Prostate gland (tissue), 2 donors: ENCODE data around the gene TAX1BP3. TPM values are rescaled to one million over a fixed set of nuclear protein-coding genes. Genes with fewer than 3 reads are reported as not detected.

ENCODE experiments used
- DNase-seq: peaks from one replicate; pipeline ENCODE4 v3.0.0-alpha.2; 2019; ENCODE audit warnings: low spot score
- H3K27ac ChIP-seq, 2 donors: fragments of 200-600 bp; sonication (generic); 2 replicates each; pipeline ENCODE4 v1.5.1; 2017 to 2019
- H3K27me3 ChIP-seq: fragments of 200-600 bp; sonication (generic); replicated peaks from 2 replicates; pipeline ENCODE4 v1.5.1; 2019; ENCODE audit not compliant: insufficient read depth
- H3K36me3 ChIP-seq, 2 donors: fragments of 200-600 bp; sonication (generic); 1 replicate in 1 of 2; 2 replicates in 1 of 2; pipeline versions ENCODE4 v1.5.1 to v1.8.1; 2017 to 2019
- H3K4me1 ChIP-seq: fragments of 200-600 bp; sonication (generic); replicated peaks from 2 replicates; pipeline ENCODE4 v1.5.1; 2019
- H3K4me3 ChIP-seq, 2 donors: fragments of 200-600 bp; sonication (generic); 2 replicates each; pipeline ENCODE4 v1.5.1; 2017 to 2019
- H3K9me3 ChIP-seq: fragments of 200-600 bp; sonication (generic); 2 replicates; pipeline ENCODE4 v1.5.1; 2017
- CTCF ChIP-seq, 4 experiments: fragments of 200-600 bp in 2 of 4; fragments of 450-650 bp in 2 of 4; sonication (generic) in 2 of 4; IDR thresholded peaks; 1 replicate in 3 of 4; 2 replicates in 1 of 4; pipeline ENCODE4 v1.5.1; 2016 to 2019; ENCODE audit warnings: antibody characterized with exemption in 4 of 4, mild to moderate bottlenecking in 2 of 4, moderate library complexity in 2 of 4
- POLR2A ChIP-seq: fragments of 450-650 bp; IDR thresholded peaks from one replicate; pipeline ENCODE4 v1.6.1; 2016; ENCODE audit warnings: antibody characterized with exemption, mild to moderate bottlenecking
- POLR2AphosphoS5 ChIP-seq: sonication (generic); formaldehyde crosslinking; IDR thresholded peaks from one replicate; pipeline ENCODE4 v1.6.1; 2017; ENCODE audit warnings: antibody characterized with exemption
- WGBS: methylation state at CpG from one replicate; pipeline ENCODE4 v1.1.5; 2018; 5-methylcytosine and 5-hydroxymethylcytosine counted together
- intact Hi-C: fragments of 100-400 bp; cut with DNase I; formaldehyde crosslinking; loops from one replicate; pipeline ENCODE4 v1.14.2; 2022
- total RNA-seq, 2 donors: library from RNA; depleted of rRNA; stranded (reverse); fragments of >200 nt; gene quantifications; one replicate each; pipeline ENCODE4 v1.1.0, GENCODE V29; 2016

The TAX1BP3 gene
- total RNA-seq, 2 donors from 2014 or later = 171 to 270 TPM

GRCh38 chr17:3615160-3615870, 53.1 kb downstream of the TAX1BP3 start:
- no peaks in the 10 kb centered on the region for H3K9me3 ChIP-seq
- 97% methylated on average over 18 of the region's 18 CpGs for WGBS
- no peak overlapping the region for H3K4me3 ChIP-seq
- no peaks in the 10 kb centered on the region for H3K4me1 ChIP-seq
- H3K27ac ChIP-seq = no peak overlapping the region
- H3K27me3 ChIP-seq = no peaks in the 10 kb centered on the region
- intact Hi-C loops = no loop called here
- no peak for DNase-seq
- no peaks in the 10 kb centered on the region for H3K36me3 ChIP-seq
- TF ChIP-seq POLR2AphosphoS5 = no peak
- no peak for TF ChIP-seq CTCF (IDR thresholded peaks at IDR 0.05)
- no peak for TF ChIP-seq POLR2A

- DNase-seq = no peak
- no peaks in the 10 kb centered on the region for H3K27me3 ChIP-seq
- H3K4me1 ChIP-seq = no peaks in the 10 kb centered on the region
- H3K4me3 ChIP-seq = no peak overlapping the region
- H3K36me3 ChIP-seq = no peaks in the 10 kb centered on the region
- H3K27ac ChIP-seq = no peak overlapping the region
- TF ChIP-seq POLR2A (no peak), CTCF (IDR thresholded peaks at IDR 0.05) (no peak), POLR2AphosphoS5 (no peak)
- H3K9me3 ChIP-seq = no peaks in the 10 kb centered on the region
- intact Hi-C loops = no loop called here
- 97% methylated on average over 6 of the region's 6 CpGs for WGBS
These were observed 55.3 kb downstream of the TAX1BP3 start for GRCh38 chr17:3613124-3613523.

Other genes with a start within 250 kb of the TAX1BP3 start
- not detected for gene OR1E2, start 234.7 kb downstream of the TAX1BP3 start, total RNA-seq
- gene SPATA22, start 196.8 kb downstream of the TAX1BP3 start, total RNA-seq = 10 to 100 TPM in 1 of 2 donors, not detected in 1; 13.5 TPM
- 1 to 10 TPM in 1 of 2 donors, under 1 TPM in 1; 0.46 to 3.5 TPM for gene ASPA, start 192.6 kb downstream of the TAX1BP3 start, total RNA-seq
- gene TRPV3, start 110.8 kb downstream of the TAX1BP3 start, total RNA-seq = 10 to 100 TPM in 1 of 2 donors, not detected in 1; 10.5 TPM
- 10 to 100 TPM in 1 of 2 donors, 1 to 10 TPM in 1; 4.0 to 10.6 TPM for gene TRPV1, start 59.2 kb downstream of the TAX1BP3 start, total RNA-seq
- 10 to 100 TPM; 13.6 to 25.5 TPM for gene SHPK, start 32.3 kb downstream of the TAX1BP3 start, total RNA-seq
- 10 to 100 TPM; 26.9 to 51.2 TPM for gene CTNS, start 31.8 kb downstream of the TAX1BP3 start, total RNA-seq
- gene EMC6, start 234 bp upstream of the TAX1BP3 start, total RNA-seq = 10 to 100 TPM; 12.7 to 31.8 TPM
- gene P2RX5, start 27.6 kb upstream of the TAX1BP3 start, total RNA-seq = 1 to 10 TPM in 1 of 2 donors, not detected in 1; 6.3 TPM
- 1 to 10 TPM; 1.0 to 3.9 TPM for gene HASPIN, start 55.3 kb upstream of the TAX1BP3 start, total RNA-seq
- gene ITGAE, start 132.6 kb upstream of the TAX1BP3 start, total RNA-seq = 10 to 100 TPM; 16.2 to 27.6 TPM
- 100 to 1,000 TPM in 1 of 2 donors, 10 to 100 TPM in 1; 14.8 to 370 TPM for gene NCBP3, start 177.7 kb upstream of the TAX1BP3 start, total RNA-seq
- gene CAMKK1, start 224.5 kb upstream of the TAX1BP3 start, total RNA-seq = 10 to 100 TPM in 1 of 2 donors, 1 to 10 TPM in 1; 2.0 to 12.8 TPM
- gene P2RX1, start 247.9 kb upstream of the TAX1BP3 start, total RNA-seq = 10 to 100 TPM in 1 of 2 donors, 1 to 10 TPM in 1; 3.8 to 22.5 TPM